Muscle of arm (tissue), 12 donors: ENCODE data around the gene MGAT4A. TPM values are rescaled to one million over a fixed set of nuclear protein-coding genes. Genes with fewer than 3 reads are reported as not detected.
"Not testable (repeated sequence)": the region's sequence is repeated elsewhere in the genome, so short reads cannot be mapped to it uniquely, and the experiment has no call there.

ENCODE experiments used
- DNase-seq: peaks from one replicate; pipeline ENCODE4 v3.0.0-alpha.2; 2013
- polyA plus RNA-seq, 12 donors: library from polyadenylated mRNA; unstranded; fragments of 120-200 nt; gene quantifications; one replicate each; pipeline ENCODE4 v1.2.1, GENCODE V29; 2013; ENCODE audit not compliant: insufficient read length in 12 of 12

MGAT4A gene
- polyA plus RNA-seq, 12 donors, result 3.9 to 9.0 (median 6.1) TPM; not detected in 1

DNA sequence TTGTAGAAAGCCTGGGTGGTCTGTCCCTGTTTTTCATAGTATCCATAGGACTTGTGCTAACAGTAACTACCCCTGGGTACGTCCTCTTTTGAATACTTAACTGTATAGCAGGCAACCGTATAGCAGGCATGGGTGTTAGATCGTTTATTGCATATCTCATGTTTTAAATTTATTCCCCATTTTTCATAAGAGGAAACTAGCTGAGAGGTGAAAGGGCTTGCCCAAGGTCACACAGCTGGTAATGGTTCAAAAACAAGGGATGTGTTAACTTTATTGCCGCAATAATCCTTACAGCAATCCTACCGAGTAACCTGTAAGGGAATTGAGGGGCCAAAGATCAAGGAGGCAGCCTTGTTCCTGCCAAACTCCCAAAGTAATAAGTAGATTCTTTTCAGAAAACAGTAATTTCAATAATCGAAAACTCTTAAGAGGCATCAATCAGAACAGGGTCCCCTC, 990 bp upstream of the MGAT4A start:
- DNase-seq, result no peak

DNA sequence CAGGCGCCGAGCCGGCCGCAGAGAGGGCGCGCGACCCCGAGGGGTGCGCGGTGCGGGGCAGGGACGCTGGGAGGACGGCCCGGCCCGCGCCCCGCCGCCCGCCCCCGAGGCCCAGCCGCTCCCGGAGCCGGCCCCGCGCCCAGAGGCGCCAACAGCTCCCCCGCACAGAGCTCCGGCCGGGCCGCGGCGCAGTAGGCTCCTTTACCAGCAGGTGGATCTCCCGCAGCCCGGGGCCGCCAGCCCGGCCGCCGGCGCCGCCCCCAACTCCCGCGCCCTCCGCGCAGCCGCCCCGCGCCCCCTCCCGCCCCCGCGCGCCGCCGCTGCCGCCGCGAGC, 258 bp downstream of the MGAT4A start:
- DNase-seq, result no peak

DNA sequence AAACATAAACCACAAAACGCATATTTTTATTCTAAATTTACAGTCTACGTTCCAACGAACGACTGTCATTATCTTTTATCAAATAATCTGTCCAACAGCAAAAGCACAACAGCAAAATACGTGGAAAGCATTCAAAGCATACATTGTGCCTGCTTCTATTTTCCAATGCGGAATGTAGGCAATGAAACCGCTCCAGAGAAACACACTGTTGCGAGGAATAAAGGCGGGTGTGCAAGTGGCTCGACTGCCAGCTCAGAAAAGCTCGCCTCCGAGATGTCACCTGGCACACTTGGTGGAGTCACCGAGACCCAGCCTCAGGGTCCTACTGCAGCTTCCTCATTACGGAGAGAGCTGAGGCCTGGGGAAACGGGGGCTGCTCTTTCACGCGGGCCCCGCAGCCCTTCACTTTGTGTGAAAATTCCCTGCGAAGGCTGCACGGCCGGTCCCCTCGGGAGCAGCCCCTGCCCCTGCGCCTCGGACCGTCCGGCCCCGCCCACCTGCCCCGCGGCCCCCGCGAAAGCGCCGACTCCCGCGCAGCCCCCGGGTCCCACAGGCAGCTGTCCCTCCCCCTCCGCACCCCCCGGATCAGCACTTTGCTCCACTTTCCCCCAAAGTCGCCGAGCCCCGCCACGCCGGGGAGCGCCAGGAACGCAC, 752 bp downstream of the MGAT4A start:
- DNase-seq, result no peak

DNA sequence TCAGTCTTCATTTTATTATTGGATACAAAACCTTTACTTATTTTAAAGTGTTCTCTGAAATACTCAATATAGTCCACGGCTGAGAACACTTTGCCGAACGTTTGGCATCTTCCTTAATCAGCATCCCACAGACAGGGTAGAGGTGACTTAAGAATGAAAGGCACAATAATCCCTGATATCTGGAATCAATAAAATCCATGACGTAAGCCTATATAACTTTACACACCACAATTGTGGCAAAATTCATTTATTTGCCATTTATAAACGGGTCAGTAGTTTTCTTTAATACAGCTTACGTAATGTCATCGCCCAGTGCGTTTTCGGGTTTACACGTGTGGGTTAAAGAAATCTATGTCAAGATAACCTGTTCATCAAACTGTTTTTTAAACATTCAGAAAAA, 1.3 kb downstream of the MGAT4A start:
- DNase-seq, result no peak

DNA sequence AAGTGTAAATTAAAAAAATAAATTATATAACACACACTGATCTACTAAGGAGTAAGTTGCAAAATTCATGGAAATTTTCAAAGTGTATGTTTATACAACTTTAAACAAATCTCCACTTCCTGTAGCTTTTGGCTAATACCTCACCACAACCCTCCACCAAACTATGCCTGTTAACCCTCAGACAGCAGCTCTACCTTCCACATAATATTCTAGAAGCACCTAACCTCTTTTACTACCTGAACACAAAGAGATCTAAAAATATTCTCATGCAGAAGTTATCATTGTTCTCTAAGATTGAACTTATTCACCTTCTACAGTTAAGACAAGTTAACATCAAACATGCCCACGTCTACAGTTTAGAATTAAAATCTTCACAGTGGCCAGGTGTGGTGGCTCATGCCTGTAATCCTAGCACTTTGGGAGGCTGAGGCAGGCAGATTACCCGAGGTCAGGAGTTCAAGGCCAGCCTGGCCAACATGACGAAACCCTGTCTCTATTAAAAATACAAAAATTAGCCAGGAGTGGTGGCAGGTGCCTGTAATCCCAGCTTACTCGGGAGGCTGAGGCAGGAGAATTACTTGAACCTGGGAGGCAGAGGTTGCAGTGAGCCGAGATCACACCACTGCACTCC, 2.7 kb downstream of the MGAT4A start:
- DNase-seq, result not testable (repeated sequence)

DNA sequence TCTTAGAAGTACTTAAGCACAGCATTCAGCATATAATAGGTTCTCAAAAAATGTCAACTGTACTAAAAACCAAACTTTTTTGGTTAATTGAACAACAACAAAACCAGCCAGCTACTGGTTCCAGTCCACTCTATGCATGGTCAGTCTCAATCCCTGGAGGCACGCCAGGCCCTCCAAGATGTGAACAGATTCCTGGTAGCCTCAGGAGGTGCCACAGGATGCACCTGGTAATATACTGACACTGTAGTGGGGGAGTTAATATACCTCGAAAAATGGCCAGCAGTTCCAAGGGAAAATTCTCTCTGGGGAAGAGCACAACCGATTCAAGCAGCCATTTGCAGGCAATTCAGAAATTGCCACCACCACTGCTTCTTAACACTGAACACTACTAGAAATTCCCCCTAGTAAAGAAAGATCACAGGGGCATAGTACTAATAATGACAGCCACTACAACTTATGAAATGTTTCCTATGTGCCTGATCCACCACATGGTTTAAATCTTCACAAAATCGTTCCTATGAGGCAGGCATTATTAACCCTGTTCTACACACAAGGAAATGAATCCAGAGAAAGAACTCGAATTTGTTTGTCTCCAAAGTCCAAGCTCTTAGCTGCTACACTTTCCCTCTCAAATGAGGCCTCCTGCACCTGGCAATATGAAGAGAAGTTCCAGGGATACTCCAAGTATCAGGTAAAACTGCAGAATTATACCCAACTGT, 3.4 kb downstream of the MGAT4A start:
- DNase-seq, result no peak

DNA sequence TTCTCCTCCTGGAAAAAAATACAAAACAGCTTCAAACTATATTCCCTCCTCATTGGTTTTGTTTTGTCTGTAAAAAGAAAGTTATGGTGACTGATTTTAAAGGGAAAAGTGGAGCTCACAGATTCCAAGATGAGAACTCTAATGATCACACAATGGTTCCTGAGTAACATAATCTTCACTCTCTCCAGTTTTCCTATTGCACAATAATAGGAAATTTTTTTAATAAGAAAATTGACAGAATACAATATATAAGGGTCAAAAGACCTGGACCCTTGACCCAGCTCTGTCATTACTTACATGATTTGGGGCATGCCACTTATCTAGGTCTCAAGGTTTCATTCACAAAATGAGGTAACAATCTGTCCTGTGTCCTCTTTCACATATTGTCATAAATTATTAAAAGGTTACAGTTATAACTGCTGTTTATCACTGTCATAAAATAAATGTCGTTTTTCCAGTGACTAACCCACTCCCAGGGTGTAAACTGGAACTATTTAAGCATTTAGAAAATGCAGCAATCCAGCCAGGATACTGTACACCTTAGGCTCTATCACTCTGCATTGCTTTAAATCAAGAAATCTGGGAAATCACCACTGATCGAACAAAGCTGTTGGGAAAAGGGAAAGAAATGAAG, 4.1 kb downstream of the MGAT4A start:
- DNase-seq, result no peak

DNA sequence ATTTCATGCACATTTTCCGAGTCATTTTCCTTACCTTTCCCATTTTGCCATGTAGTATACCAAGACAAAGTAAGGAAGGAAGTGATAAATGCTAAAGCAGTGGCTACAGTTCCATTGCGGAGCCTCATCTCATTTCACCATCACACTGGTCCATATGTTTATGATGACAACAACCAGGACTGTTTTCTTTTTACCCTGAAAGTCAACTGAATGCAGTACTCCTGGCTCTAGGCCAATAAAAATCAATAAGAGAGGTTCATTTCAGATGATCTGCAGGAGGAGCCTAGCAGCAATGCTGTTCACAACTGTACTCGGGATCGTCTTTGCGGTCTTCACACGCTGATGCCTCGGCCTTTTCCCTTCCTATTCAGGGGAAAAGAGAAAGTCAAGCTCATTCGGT, 4.7 kb downstream of the MGAT4A start:
- DNase-seq, result no peak

DNA sequence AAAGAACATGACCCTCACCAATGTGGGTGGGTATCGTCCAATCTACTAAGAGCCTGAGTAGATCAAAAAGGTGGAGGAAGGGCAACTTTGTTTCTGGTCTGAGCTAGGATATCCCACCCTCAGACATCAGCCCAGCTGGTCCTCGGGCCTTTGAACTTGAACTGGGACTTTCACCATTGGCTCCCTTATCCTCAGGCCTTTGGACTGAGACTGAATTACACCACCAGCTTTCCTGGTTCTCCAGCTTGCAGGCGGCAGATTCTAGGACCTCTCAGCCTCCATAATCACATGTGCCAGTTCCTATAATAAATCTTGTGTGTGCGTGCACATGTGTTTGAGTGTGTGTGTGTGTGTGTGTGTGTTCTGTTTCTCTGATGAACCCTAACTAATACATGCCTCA, 10.6 kb downstream of the MGAT4A start:
- no peak for DNase-seq

DNA sequence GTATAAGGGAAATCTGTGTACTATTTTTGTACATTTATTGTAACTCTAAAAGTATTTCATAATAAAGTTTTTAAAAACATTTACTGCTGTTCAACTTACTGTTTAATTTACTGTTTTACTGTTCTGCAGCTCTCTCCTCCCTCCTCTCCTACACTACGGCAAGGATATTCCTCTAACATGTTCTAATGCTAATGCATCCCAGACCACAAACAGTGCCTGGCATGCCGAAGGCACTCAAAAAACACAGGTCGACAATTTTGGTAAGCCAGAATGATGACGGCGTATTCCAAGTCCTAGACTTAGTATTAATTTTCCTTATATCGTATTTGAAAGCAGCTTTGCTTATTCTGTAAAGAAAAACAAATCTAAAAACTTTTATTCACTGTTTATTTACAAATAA, 13.3 kb downstream of the MGAT4A start:
- DNase-seq, result no peak

DNA sequence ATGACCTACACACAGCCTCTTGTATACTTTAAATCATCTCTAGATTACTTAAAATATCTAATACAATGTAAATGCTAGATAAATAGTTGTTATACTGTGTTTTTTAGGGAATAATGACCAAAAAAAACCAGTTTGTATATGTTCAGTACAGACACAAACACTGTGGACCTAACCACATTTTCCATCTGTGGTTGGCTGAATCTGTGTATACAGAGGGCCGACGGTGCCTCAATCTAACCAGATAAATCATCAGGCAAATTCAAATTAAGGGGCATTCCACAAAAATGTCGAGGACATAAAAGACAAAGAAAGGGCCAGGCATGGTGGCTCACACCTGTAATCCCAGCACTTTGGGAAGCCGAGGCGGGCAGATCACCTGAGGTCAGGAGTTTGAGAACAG, 14.1 kb downstream of the MGAT4A start:
- DNase-seq, result no peak

DNA sequence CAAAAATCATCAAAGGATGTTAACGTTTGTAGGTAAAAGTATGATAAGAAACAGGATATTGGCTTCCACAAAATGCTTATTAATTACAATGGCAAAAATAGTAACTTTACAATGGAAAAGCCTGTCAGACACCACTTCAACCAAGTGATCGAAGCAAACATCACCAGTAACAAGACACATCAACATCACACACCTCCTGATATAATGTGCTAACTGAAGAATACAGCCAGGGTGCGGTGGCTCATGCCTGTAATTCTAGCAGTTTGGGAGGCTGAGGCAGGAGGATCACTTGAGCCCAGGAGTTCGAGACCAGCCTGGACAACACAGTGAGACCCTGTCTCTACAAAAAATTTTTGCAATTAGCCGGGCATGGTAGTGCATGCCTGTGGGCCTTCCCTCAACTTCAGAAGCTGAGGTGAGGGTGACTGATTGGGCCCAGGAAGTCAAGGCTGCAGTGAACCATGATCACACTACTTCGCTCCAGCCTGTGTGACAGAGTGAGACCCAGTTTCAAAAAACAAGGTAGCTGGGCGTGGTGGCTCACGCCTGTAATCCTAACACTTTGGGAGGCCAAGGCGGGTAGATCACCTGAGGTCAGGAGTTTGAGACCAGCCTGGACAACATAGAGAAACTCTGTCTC, 15.0 kb downstream of the MGAT4A start:
- DNase-seq, result no peak

DNA sequence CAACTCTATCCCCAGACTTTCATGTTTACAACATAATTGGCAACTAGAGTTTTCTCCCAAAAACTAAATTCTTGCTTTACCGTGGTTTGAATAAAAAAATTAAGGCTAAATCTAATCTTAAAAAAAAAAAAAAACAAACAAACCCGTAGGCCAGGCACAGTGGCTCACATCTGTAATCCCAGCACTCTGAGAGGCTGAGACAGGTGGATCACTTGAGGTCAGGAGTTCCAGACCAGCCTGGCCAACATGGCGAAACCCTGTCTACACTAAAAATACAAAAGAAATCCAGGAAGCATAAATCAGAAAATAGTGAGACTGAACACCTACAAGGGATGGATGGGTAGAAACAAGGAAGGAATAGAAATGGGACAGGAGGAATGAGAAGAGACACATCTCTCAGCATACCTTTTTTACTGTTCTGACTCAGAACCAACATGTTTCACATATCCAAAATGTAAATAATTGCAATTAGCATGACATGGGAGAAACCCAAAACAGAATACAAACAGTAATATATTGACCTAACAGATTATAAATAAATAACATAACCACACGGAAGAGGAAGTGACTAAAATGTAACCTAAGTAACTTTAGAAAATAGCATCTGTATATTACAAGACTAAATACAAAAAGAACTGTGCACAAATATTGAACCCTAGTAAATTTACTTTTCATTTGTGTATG, 17.5 kb downstream of the MGAT4A start:
- DNase-seq, result no peak

DNA sequence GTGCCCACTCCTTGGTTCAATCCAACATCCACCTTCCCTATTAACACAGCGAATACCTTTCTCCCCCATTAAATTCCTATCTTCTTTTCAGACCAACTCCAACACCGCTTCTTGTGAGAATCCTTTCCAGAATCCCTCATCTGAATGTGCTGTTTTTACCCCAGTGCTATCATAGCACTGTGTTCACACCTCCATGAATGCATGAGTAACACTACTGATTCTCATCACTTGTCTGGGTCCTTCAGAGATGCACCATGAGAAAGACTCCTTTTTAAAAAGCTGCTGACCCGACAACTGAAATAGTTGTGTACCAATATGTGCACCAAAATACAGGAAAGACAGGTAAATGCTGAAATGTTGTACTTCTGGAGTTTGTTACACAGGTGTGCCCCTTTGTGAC, 18.8 kb downstream of the MGAT4A start:
- DNase-seq, result no peak

DNA sequence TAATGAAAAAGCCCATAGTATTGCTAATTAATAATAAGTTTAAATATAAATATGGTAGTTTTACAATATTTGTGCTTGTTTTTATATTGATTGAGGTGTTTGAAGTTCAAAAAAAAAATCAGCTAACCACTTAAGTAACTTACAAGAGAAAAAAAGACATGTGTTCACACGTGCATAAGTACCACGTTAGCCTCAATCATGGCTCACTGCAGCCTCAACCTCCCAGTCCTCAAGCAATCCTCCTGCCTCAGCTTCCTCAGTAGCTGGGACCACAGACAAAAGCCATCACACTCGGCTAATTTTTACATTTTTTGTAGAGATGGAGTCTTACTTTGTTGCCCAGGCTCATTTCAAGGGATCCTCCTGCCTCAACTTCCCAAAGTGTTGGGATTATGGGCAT, 19.4 kb downstream of the MGAT4A start:
- DNase-seq, result no peak

DNA sequence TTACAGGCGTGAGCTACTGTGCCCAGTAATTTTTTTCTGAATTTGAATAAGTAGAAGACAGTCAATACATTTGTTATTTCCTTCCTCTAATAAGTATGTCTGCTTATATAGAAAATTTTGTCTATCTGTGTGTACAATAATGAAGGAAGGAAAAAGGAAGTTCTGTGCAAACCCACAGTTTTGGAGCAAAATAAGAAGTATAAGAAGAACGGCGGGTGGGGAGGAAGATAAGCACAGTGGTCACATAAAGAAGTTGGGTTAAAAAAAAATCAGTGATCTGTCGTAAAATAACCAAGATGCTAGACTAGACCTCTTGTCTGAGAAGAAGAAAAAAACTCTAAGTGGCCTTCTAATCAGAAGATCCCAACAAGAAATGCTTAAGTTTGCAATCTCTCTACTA, 20.2 kb downstream of the MGAT4A start:
- DNase-seq, result no peak

DNA sequence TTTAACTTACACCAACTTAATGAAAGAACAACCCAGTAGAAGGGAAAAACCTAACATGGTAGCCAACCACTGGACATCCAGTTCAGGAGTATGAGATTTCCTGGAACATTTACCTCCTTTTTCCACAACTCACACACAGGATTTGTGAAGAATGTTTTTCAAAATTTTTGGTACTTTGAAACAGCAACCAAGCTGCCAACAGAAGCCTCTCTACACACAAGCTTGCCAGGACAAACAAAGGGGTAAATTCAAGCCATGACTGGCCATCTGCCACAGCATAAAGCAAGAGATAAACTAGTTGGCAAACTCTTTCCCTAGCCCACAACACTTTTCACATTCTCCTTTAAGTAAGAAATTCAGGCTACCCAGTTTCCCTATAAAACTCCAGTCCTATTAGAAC, 21.4 kb downstream of the MGAT4A start:
- no peak for DNase-seq

DNA sequence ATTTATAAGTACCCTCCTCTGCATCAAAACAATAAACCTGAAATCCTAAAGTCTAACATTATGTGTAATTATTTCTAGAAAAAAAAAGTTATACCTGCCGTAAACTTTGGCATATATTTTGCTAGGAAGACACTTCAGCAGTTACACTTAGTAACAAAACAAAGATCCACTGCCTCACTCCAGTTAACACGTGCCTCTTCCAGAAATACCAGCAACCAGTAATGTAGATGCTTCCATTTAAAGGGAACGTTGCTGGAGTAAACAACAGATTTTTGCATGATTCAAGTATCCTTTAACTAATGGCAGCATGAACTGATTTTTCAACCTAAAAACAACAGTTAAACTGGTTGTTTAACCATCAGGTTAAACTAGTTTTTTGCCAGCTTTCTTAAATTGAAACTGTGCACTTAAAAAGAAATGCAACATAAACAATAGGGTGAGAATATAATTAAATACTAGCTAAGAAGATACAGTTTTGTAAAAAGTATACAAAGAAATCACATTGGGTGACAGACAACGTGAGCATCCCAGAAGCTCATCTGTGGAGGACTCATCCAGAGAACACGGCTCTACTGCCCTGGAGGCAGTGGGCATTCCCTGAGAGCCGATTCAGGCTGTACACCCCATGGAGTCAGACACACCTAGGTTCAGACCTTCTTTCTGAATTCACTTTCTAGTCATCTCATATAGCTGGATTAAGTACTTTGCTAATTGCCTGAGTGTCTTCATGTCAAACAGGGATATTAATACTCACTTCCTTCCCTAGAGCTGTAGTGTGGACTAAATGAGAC, 22.3 kb downstream of the MGAT4A start:
- no peak for DNase-seq

DNA sequence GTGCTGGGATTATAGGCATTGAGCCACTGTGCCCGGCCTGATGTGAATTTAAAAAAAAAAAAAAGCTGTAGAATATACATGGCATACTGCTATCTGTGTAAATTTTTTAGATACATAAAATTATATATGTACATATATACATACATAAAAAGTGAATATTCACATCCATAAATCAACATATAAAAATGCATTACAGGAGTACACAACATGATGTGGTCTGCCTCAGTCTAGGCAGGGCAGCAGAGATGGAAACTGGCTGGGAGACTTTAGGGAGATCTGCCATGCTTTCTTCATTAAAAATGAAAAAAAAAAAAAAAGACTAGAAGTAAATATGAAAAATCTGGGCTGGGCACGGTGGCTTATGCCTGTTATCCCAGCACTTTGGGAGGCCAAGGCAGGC, 24.3 kb downstream of the MGAT4A start:
- DNase-seq, result no peak

DNA sequence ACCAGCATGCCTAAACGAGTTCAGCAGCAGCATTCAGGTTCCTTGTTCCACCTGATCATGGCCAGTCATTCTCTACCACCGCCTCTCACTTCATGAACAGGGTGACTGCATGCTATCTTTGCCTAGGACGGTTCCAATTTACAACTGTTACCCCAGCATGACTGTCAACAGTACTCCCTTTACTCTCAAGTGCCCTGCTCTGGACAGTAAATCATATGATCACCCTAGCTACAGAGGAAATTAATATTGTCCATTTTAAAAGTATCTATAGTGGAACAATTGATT, 25.7 kb downstream of the MGAT4A start:
- no peak for DNase-seq
